ENCODE data around the gene MXD3. TPM values are rescaled to one million over a fixed set of nuclear protein-coding genes. Genes with fewer than 3 reads are reported as not detected.
A peak's percentile ranks its signal among the peaks of the same experiment; 100 is the strongest.

MXD3 gene
- total RNA-seq, 2 experiments from 2014 or later: 31.2 to 33.4 TPM

GRCh38 chr5:177300951-177301350, 10.7 kb downstream of the MXD3 start:
- Mint-ChIP-seq H3K4me3 (no peak overlapping the region), H3K27ac (peak overlapping the region; percentile 79), H3K9me3 (no peaks in the 10 kb centered on the region), H3K4me1 (ENCODE audit: low read depth) (peaks cover 57% of the 10 kb centered on the region), H3K27me3 (no peaks in the 10 kb centered on the region), H3K36me3 (peaks cover 29% of the 10 kb centered on the region)
- DNase-seq: no peak
- ChIA-PET POLR2A (no interaction called here), CTCF (interaction anchor here (0.6 to 2.0 kb wide), 7 partner anchors 9 to 229 kb away, joined by 3 to 14 read pairs (median 3); no protein-coding TSS in a partner anchor)
- intact Hi-C loops (cut with micrococcal nuclease): loop anchor here (5.0 kb wide), 1 partner anchor 169 kb away; the partner anchor contains the start of gene NSD1

GRCh38 chr5:177300236-177300880, 11.3 kb downstream of the MXD3 start:
- peak overlapping the region; percentile 79 for H3K27ac Mint-ChIP-seq
- H3K9me3 Mint-ChIP-seq: no peaks in the 10 kb centered on the region
- ChIA-PET CTCF (interaction anchor here (1.1 to 4.6 kb wide), 5 partner anchors 10 to 228 kb away, joined by 3 to 28 read pairs (median 14); partner anchors contain the start of gene MXD3), POLR2A (no interaction called here)
- intact Hi-C loops (cut with micrococcal nuclease): loop anchor here (5.0 kb wide), 1 partner anchor 168 kb away; the partner anchor contains the start of gene NSD1
- H3K4me1 Mint-ChIP-seq (ENCODE audit: low read depth): peaks cover 57% of the 10 kb centered on the region
- peak; percentile 62 for DNase-seq
- peaks cover 27% of the 10 kb centered on the region for H3K36me3 Mint-ChIP-seq
- H3K27me3 Mint-ChIP-seq: no peaks in the 10 kb centered on the region
- no peak overlapping the region for H3K4me3 Mint-ChIP-seq

GRCh38 chr5:177299697-177300096, 12.0 kb downstream of the MXD3 start:
- ChIA-PET POLR2A (no interaction called here), CTCF (interaction anchor here (4.6 kb wide), 2 partner anchors 10 to 186 kb away, joined by 24 to 28 read pairs; partner anchors contain the start of gene MXD3)
- H3K9me3 Mint-ChIP-seq: no peaks in the 10 kb centered on the region
- DNase-seq: no peak
- H3K36me3 Mint-ChIP-seq: peaks cover 21% of the 10 kb centered on the region
- H3K4me1 Mint-ChIP-seq (ENCODE audit: low read depth): peaks cover 53% of the 10 kb centered on the region
- no peaks in the 10 kb centered on the region for H3K27me3 Mint-ChIP-seq
- intact Hi-C loops (cut with micrococcal nuclease): loop anchor here (5.0 kb wide), 1 partner anchor 167 kb away; the partner anchor contains the start of gene NSD1
- H3K4me3 Mint-ChIP-seq: no peak overlapping the region
- peak overlapping the region; percentile 46 for H3K27ac Mint-ChIP-seq

- DNase-seq: no peak
- H3K4me3 Mint-ChIP-seq: no peak overlapping the region
- H3K4me1 Mint-ChIP-seq (ENCODE audit: low read depth): peaks cover 50% of the 10 kb centered on the region
- intact Hi-C loops (cut with micrococcal nuclease): no loop called here
- H3K27ac Mint-ChIP-seq: no peak overlapping the region
- POLR2A ChIA-PET: no interaction called here
- no peaks in the 10 kb centered on the region for H3K27me3 Mint-ChIP-seq
- H3K36me3 Mint-ChIP-seq: peaks cover 20% of the 10 kb centered on the region
- CTCF ChIA-PET: interaction anchor here (1.2 to 4.6 kb wide), 4 partner anchors 10 to 184 kb away, joined by 3 to 28 read pairs (median 14); partner anchors contain the start of gene MXD3
- H3K9me3 Mint-ChIP-seq: no peaks in the 10 kb centered on the region
These were observed 13.8 kb downstream of the MXD3 start for GRCh38 chr5:177297922-177298321.

GRCh38 chr5:177296581-177296980, 15.1 kb downstream of the MXD3 start:
- Mint-ChIP-seq H3K27ac (peak overlapping the region; percentile 23), H3K4me3 (no peak overlapping the region), H3K9me3 (no peaks in the 10 kb centered on the region), H3K36me3 (peaks cover 33% of the 10 kb centered on the region), H3K27me3 (no peaks in the 10 kb centered on the region), H3K4me1 (ENCODE audit: low read depth) (peaks cover 40% of the 10 kb centered on the region)
- ChIA-PET CTCF (interaction anchor here (1.1 to 4.6 kb wide), 3 partner anchors 13 to 183 kb away, joined by 3 to 28 read pairs (median 24); partner anchors contain the start of gene MXD3), POLR2A (no interaction called here)
- intact Hi-C loops (cut with micrococcal nuclease): no loop called here
- DNase-seq: no peak

GRCh38 chr5:177295924-177296323, 15.8 kb downstream of the MXD3 start:
- Mint-ChIP-seq H3K4me1 (ENCODE audit: low read depth) (peaks cover 33% of the 10 kb centered on the region), H3K4me3 (no peak overlapping the region), H3K36me3 (peaks cover 31% of the 10 kb centered on the region), H3K9me3 (no peaks in the 10 kb centered on the region), H3K27ac (peak overlapping the region; percentile 23), H3K27me3 (no peaks in the 10 kb centered on the region)
- intact Hi-C loops (cut with micrococcal nuclease): no loop called here
- DNase-seq: no peak
- CTCF ChIA-PET: interaction anchor here (1.1 to 4.6 kb wide), 3 partner anchors 14 to 182 kb away, joined by 3 to 28 read pairs (median 24); partner anchors contain the start of gene MXD3
- POLR2A ChIA-PET: no interaction called here

- ChIA-PET CTCF (interaction anchor here (0.8 to 1.3 kb wide), 2 partner anchors 9 to 14 kb away, joined by 3 to 4 read pairs; partner anchors contain the start of genes PRELID1 and RAB24), POLR2A (no interaction called here)
- peaks cover 31% of the 10 kb centered on the region for H3K36me3 Mint-ChIP-seq
- DNase-seq: no peak
- peaks cover 22% of the 10 kb centered on the region for H3K4me1 Mint-ChIP-seq (ENCODE audit: low read depth)
- no peaks in the 10 kb centered on the region for H3K9me3 Mint-ChIP-seq
- H3K27ac Mint-ChIP-seq: no peak overlapping the region
- intact Hi-C loops (cut with micrococcal nuclease): no loop called here
- no peaks in the 10 kb centered on the region for H3K27me3 Mint-ChIP-seq
- H3K4me3 Mint-ChIP-seq: no peak overlapping the region
These were observed 17.1 kb downstream of the MXD3 start for GRCh38 chr5:177294632-177295031.

GRCh38 chr5:177293819-177294581, 17.7 kb downstream of the MXD3 start:
- CTCF ChIA-PET: interaction anchor here (0.8 to 1.3 kb wide), 3 partner anchors 9 to 16 kb away, joined by 3 to 4 read pairs (median 4); partner anchors contain the start of genes PRELID1 and RAB24
- Mint-ChIP-seq H3K4me1 (ENCODE audit: low read depth) (peaks cover 20% of the 10 kb centered on the region), H3K9me3 (no peaks in the 10 kb centered on the region), H3K27ac (no peak overlapping the region), H3K27me3 (no peaks in the 10 kb centered on the region), H3K4me3 (no peak overlapping the region), H3K36me3 (peaks cover 35% of the 10 kb centered on the region)
- no peak for DNase-seq
- POLR2A ChIA-PET: no interaction called here
- intact Hi-C loops (cut with micrococcal nuclease): no loop called here

GRCh38 chr5:177291735-177292134, 20.0 kb downstream of the MXD3 start:
- ChIA-PET POLR2A (interaction anchor here (0.6 kb wide), 1 partner anchor 636 kb away, joined by 6 read pairs; no protein-coding TSS in a partner anchor), CTCF (no interaction called here)
- H3K9me3 Mint-ChIP-seq: no peaks in the 10 kb centered on the region
- peaks cover 35% of the 10 kb centered on the region for H3K36me3 Mint-ChIP-seq
- no peak overlapping the region for H3K4me3 Mint-ChIP-seq
- H3K27me3 Mint-ChIP-seq: no peaks in the 10 kb centered on the region
- no peak for DNase-seq
- peaks cover 16% of the 10 kb centered on the region for H3K4me1 Mint-ChIP-seq (ENCODE audit: low read depth)
- no peak overlapping the region for H3K27ac Mint-ChIP-seq
- intact Hi-C loops (cut with micrococcal nuclease): no loop called here

GRCh38 chr5:177290816-177291596, 20.7 kb downstream of the MXD3 start:
- Mint-ChIP-seq H3K27me3 (no peaks in the 10 kb centered on the region), H3K36me3 (peaks cover 31% of the 10 kb centered on the region), H3K27ac (no peak overlapping the region), H3K9me3 (no peaks in the 10 kb centered on the region), H3K4me1 (ENCODE audit: low read depth) (peaks cover 9% of the 10 kb centered on the region), H3K4me3 (no peak overlapping the region)
- DNase-seq: no peak
- ChIA-PET CTCF (no interaction called here), POLR2A (no interaction called here)
- intact Hi-C loops (cut with micrococcal nuclease): no loop called here

- Mint-ChIP-seq H3K27me3 (no peaks in the 10 kb centered on the region), H3K4me1 (ENCODE audit: low read depth) (no peaks in the 10 kb centered on the region), H3K27ac (no peak overlapping the region), H3K4me3 (no peak overlapping the region), H3K36me3 (peaks cover 36% of the 10 kb centered on the region), H3K9me3 (no peaks in the 10 kb centered on the region)
- ChIA-PET POLR2A (no interaction called here), CTCF (interaction anchor here (0.7 kb wide), 1 partner anchor 11 kb away, joined by 3 read pairs; no protein-coding TSS in a partner anchor)
- intact Hi-C loops (cut with micrococcal nuclease): no loop called here
- no peak for DNase-seq
These were observed 23.5 kb downstream of the MXD3 start for GRCh38 chr5:177288191-177288590.

Data from activated CD4-positive, alpha-beta memory T cell treated with anti-CD3 and anti-CD28 coated beads for 36 hours (primary cell).